ENCODE results near the gene RREB1. TPM values are rescaled to one million over a fixed set of nuclear protein-coding genes. Genes with fewer than 3 reads are reported as not detected.
"Not testable (repeated sequence)": the region's sequence is repeated elsewhere in the genome, so short reads cannot be mapped to it uniquely, and the experiment has no call there.

The RREB1 gene
- total RNA-seq, 1 donor: 52.2 TPM

DNA sequence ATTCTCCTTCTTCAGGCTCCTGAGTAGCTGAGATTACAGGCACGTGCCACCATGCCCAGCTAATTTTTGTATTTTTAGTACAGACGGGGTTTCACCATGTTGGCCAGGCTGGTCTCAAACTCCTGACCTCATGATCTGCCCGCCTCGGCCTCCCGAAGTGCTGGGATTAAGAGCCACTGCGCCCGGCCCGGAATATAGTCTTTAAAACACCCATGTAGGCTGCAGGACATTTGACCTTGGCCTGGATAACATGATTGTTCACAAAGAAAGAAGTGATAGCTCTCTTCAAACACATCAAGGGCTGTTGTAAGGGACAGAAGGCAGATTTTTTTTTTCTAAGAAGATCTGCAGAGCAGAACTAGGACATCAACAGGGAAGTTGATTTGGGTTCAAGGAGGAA is 166.8 kb downstream of the RREB1 start:
- DNase-seq (ENCODE audit: low read depth in 2 of 3, low spot score in 2 of 3): not testable (repeated sequence)

DNA sequence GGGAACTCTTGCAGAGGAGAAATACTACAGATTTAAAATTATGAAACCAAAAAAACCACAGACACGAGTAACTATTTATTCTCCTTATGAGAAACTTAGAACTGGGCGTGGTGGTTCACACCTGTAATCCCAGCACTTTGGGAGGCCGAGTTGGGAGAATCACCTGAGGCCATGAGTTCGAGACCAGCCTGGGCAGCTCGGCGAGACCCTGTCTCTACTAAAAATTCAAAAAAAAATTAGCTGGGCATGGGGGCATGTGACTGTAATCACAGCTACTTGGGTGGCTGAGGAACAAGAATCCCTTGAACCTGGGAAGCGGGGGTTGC is 168.4 kb downstream of the RREB1 start:
- DNase-seq (ENCODE audit: low read depth in 2 of 3, low spot score in 2 of 3): no peak

GRCh38 chr6:7282097-7282906 is 174.5 kb downstream of the RREB1 start:
- DNase-seq (ENCODE audit: low read depth in 2 of 3, low spot score in 2 of 3): peak in 1 of 3 donors; percentile 36

DNA sequence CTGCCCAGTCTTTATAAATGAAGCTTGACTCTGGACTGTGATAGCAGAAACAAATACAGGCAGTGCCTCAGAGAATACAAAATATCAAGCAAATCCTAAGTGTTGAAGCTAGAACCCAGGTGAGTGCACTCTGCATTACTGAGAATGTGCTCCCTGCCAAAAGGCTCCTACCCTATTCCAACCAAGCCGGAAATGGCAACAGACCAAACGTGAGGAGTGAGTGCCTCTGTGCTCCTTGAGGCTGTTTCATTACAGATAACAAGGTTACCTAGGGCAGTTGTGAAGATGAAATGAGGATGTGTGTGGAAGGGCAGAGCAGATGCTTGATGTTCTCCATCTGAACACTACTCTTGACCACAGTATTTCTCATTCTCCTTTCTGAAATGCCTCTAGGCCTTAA is 175.9 kb downstream of the RREB1 start:
- no peak for DNase-seq (ENCODE audit: low read depth in 2 of 3, low spot score in 2 of 3)

GRCh38 chr6:7285416-7285815 is 177.7 kb downstream of the RREB1 start:
- no peak for DNase-seq (ENCODE audit: low read depth in 2 of 3, low spot score in 2 of 3)

DNA sequence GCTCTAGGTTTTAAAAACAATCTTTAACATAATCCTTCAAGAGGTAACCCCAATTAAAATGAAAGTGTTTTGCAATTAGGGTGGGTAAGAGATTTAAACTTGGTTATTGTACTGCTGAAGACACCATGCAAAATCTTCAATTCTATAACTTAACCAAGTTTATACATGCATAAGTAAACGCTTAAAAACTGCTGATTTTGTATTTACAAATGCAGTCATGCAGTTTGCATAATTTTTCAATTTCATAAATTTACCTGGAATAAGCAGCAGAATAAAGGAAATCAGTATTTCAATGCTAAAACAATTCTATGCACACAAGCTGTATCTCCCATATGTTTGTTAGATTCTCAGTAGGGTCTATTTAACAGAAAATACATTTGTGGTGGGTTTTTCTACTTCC is 182.3 kb downstream of the RREB1 start:
- DNase-seq (ENCODE audit: low read depth in 2 of 3, low spot score in 2 of 3): no peak

- DNase-seq (ENCODE audit: low read depth in 2 of 3, low spot score in 2 of 3): no peak
These were observed 185.0 kb downstream of the RREB1 start for GRCh38 chr6:7292596-7293255.

GRCh38 chr6:7295916-7296315 is 188.2 kb downstream of the RREB1 start:
- DNase-seq (ENCODE audit: low read depth in 2 of 3, low spot score in 2 of 3): no peak

DNA sequence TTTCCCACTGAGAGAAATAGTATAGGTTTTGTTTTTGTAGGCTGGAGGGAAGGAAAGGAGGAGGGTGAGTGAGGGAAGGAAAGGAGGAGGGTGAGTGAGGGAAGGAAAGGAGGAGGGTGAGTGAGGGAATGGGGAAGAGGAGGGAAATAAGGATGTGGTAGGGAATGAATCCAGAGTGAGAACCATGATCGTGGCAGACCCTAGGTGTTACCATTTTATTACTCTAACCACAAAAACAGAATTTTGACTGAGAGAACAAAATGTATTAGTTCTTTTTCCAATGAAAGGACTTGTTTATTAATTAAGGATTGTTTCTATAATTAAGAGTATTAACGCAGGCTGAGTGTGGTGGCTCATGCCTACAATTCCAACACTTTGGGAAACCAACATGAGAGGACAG is 188.8 kb downstream of the RREB1 start:
- no peak for DNase-seq (ENCODE audit: low read depth in 2 of 3, low spot score in 2 of 3)

DNA sequence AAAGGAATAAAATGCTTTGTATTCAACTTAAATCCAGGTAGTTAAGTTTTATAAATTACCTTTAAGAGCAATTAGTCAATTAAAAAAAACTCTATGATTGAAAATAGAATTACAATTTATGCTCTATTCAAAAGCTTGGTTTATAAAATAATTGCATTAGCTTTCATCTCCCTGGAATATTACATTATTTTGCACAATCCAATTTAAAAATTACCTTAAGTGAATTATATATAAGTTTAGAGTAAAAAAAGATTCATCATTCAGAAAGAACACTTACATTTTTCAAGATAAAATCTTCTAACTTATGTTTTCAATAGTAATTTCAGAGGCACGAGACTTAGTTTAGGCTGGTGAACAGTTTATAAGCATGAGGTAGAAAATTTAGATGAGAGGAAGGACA is 190.4 kb downstream of the RREB1 start:
- no peak for DNase-seq (ENCODE audit: low read depth in 2 of 3, low spot score in 2 of 3)

GRCh38 chr6:7300926-7301325 is 193.2 kb downstream of the RREB1 start:
- no peak for DNase-seq (ENCODE audit: low read depth in 2 of 3, low spot score in 2 of 3)

Small RNA genes within 50 kb of the gene (small RNA-seq; reads per million reads assigned to genes)
- gene RF00019: not detected

Other genes starting within 250 kb of the RREB1 start
- gene SSR1, start 205.2 kb downstream of the RREB1 start, total RNA-seq: 25.3 TPM

All from hematopoietic multipotent progenitor cell (in vitro differentiated cells).